Upper lobe of left lung (tissue), 4 donors: ENCODE results near the gene CDC25A.

Experiments used
- CTCF ChIP-seq, 6 experiments: fragments of 450-650 bp in 4 of 6; fragments of 200-600 bp in 2 of 6; sonication (generic) in 2 of 6; IDR thresholded peaks; one replicate each; pipeline ENCODE4 v1.5.1; 2016 to 2019; ENCODE audit warnings: antibody characterized with exemption in 6 of 6
- EP300 ChIP-seq, 4 donors: sonication (generic); formaldehyde crosslinking; IDR thresholded peaks; one replicate each; pipeline ENCODE4 v1.5.1; 2017; ENCODE audit warnings: antibody characterized with exemption in 4 of 4, control low read depth in 2 of 4
- POLR2A ChIP-seq, 4 donors: fragments of 450-650 bp; IDR thresholded peaks; one replicate each; pipeline ENCODE4 v1.5.1; 2016 to 2017; ENCODE audit warnings: antibody characterized with exemption in 4 of 4, mild to moderate bottlenecking in 2 of 4
- POLR2AphosphoS5 ChIP-seq, 2 donors: sonication (generic); formaldehyde crosslinking; IDR thresholded peaks; one replicate each; pipeline ENCODE4 v1.5.1; 2017; ENCODE audit warnings: antibody characterized with exemption in 2 of 2

- TF ChIP-seq EP300 (IDR thresholded peaks at IDR 0.05): no peak
- TF ChIP-seq POLR2A (IDR thresholded peaks at IDR 0.05): no peak
- no peak for TF ChIP-seq CTCF (IDR thresholded peaks at IDR 0.05)
- no peak for TF ChIP-seq POLR2AphosphoS5 (IDR thresholded peaks at IDR 0.05)
Measured at GRCh38 chr3:48214225-48214624, 26.0 kb upstream of the CDC25A start.
